ENCODE measurements around the gene HTRA3.

HTRA3 gene

GRCh38 chr4:8284391-8284790 is 14.8 kb downstream of the HTRA3 start:
- WGBS (ENCODE audit: extremely low coverage, insufficient coverage, low lambda C conversion rate): no CpG with 5 or more reads among the region's 11 CpGs
- DNase-seq: no peak
- no peak overlapping the region for H3K56ac ChIP-seq (ENCODE audit: low read length)
- no peak overlapping the region for H2BK5ac ChIP-seq (ENCODE audit: low read length)
- H3K4me2 ChIP-seq (ENCODE audit: low read length): no peak overlapping the region
- no peak overlapping the region for H4K5ac ChIP-seq (ENCODE audit: low read length)
- H3K18ac ChIP-seq (ENCODE audit: low read length): no peak overlapping the region
- H3K36me3 ChIP-seq (ENCODE audit: control insufficient read depth, insufficient read depth, low read length): no peaks in the 10 kb centered on the region
- H2BK120ac ChIP-seq (ENCODE audit: low read depth, low read length): no peak overlapping the region
- H3K4me1 ChIP-seq (ENCODE audit: control insufficient read depth, low read depth, low read length): no peaks in the 10 kb centered on the region
- no peak overlapping the region for H2AK5ac ChIP-seq (ENCODE audit: low read length)
- no peak overlapping the region for H3K4me3 ChIP-seq (ENCODE audit: low read length)
- no peak overlapping the region for H3K4ac ChIP-seq (ENCODE audit: low read depth, low read length)
- no peaks in the 10 kb centered on the region for H3K79me1 ChIP-seq (ENCODE audit: low read length)
- H3K23ac ChIP-seq (ENCODE audit: low read length): no peak overlapping the region
- no peak overlapping the region for H2BK15ac ChIP-seq (replicated peaks; ENCODE audit: low read depth)
- H3K79me2 ChIP-seq (ENCODE audit: control insufficient read depth, insufficient read depth, low read length): no peaks in the 10 kb centered on the region
- no peak overlapping the region for H4K8ac ChIP-seq (ENCODE audit: low read depth, low read length)
- H3K9ac ChIP-seq (ENCODE audit: low read length): no peak overlapping the region
- H3K27me3 ChIP-seq (ENCODE audit: insufficient read depth, low read length, poor library complexity): no peaks in the 10 kb centered on the region
- no peak overlapping the region for H3K27ac ChIP-seq (ENCODE audit: low read depth, low read length)

- no peak overlapping the region for H3K23ac ChIP-seq (ENCODE audit: low read length)
- no peak overlapping the region for H3K4ac ChIP-seq (ENCODE audit: low read depth, low read length)
- H4K8ac ChIP-seq (ENCODE audit: low read depth, low read length): no peak overlapping the region
- H2BK15ac ChIP-seq (replicated peaks; ENCODE audit: low read depth): no peak overlapping the region
- H3K27ac ChIP-seq (ENCODE audit: low read depth, low read length): no peak overlapping the region
- H3K9ac ChIP-seq (ENCODE audit: low read length): no peak overlapping the region
- no peaks in the 10 kb centered on the region for H3K79me2 ChIP-seq (ENCODE audit: control insufficient read depth, insufficient read depth, low read length)
- H3K4me2 ChIP-seq (ENCODE audit: low read length): no peak overlapping the region
- H2AK5ac ChIP-seq (ENCODE audit: low read length): no peak overlapping the region
- H3K36me3 ChIP-seq (ENCODE audit: control insufficient read depth, insufficient read depth, low read length): no peaks in the 10 kb centered on the region
- H3K18ac ChIP-seq (ENCODE audit: low read length): no peak overlapping the region
- H4K5ac ChIP-seq (ENCODE audit: low read length): no peak overlapping the region
- H3K4me3 ChIP-seq (ENCODE audit: low read length): no peak overlapping the region
- no peaks in the 10 kb centered on the region for H3K27me3 ChIP-seq (ENCODE audit: insufficient read depth, low read length, poor library complexity)
- no peak overlapping the region for H2BK5ac ChIP-seq (ENCODE audit: low read length)
- no peak for DNase-seq
- no peaks in the 10 kb centered on the region for H3K4me1 ChIP-seq (ENCODE audit: control insufficient read depth, low read depth, low read length)
- H2BK120ac ChIP-seq (ENCODE audit: low read depth, low read length): no peak overlapping the region
- no peak overlapping the region for H3K56ac ChIP-seq (ENCODE audit: low read length)
- WGBS (ENCODE audit: extremely low coverage, insufficient coverage, low lambda C conversion rate): no CpG with 5 or more reads among the region's 16 CpGs
- no peaks in the 10 kb centered on the region for H3K79me1 ChIP-seq (ENCODE audit: low read length)
Observed at GRCh38 chr4:8285143-8285975, 15.8 kb downstream of the HTRA3 start.

GRCh38 chr4:8285976-8286718 is 16.6 kb downstream of the HTRA3 start:
- DNase-seq: no peak
- H3K79me1 ChIP-seq (ENCODE audit: low read length): no peaks in the 10 kb centered on the region
- H3K36me3 ChIP-seq (ENCODE audit: control insufficient read depth, insufficient read depth, low read length): no peaks in the 10 kb centered on the region
- no peak overlapping the region for H4K8ac ChIP-seq (ENCODE audit: low read depth, low read length)
- no peak overlapping the region for H2AK5ac ChIP-seq (ENCODE audit: low read length)
- no peak overlapping the region for H3K56ac ChIP-seq (ENCODE audit: low read length)
- no peaks in the 10 kb centered on the region for H3K27me3 ChIP-seq (ENCODE audit: insufficient read depth, low read length, poor library complexity)
- no peak overlapping the region for H3K4me2 ChIP-seq (ENCODE audit: low read length)
- H3K79me2 ChIP-seq (ENCODE audit: control insufficient read depth, insufficient read depth, low read length): no peaks in the 10 kb centered on the region
- H3K9ac ChIP-seq (ENCODE audit: low read length): no peak overlapping the region
- H2BK15ac ChIP-seq (replicated peaks; ENCODE audit: low read depth): no peak overlapping the region
- no peak overlapping the region for H2BK5ac ChIP-seq (ENCODE audit: low read length)
- H3K4me3 ChIP-seq (ENCODE audit: low read length): no peak overlapping the region
- WGBS (ENCODE audit: extremely low coverage, insufficient coverage, low lambda C conversion rate): no CpG with 5 or more reads among the region's 23 CpGs
- H3K27ac ChIP-seq (ENCODE audit: low read depth, low read length): no peak overlapping the region
- H3K4me1 ChIP-seq (ENCODE audit: control insufficient read depth, low read depth, low read length): no peaks in the 10 kb centered on the region
- no peak overlapping the region for H3K4ac ChIP-seq (ENCODE audit: low read depth, low read length)
- no peak overlapping the region for H4K5ac ChIP-seq (ENCODE audit: low read length)
- no peak overlapping the region for H3K23ac ChIP-seq (ENCODE audit: low read length)
- no peak overlapping the region for H2BK120ac ChIP-seq (ENCODE audit: low read depth, low read length)
- H3K18ac ChIP-seq (ENCODE audit: low read length): no peak overlapping the region

GRCh38 chr4:8286719-8287342 is 17.3 kb downstream of the HTRA3 start:
- Histone ChIP-seq H3K18ac (ENCODE audit: low read length) (no peak overlapping the region), H3K79me2 (ENCODE audit: control insufficient read depth, insufficient read depth, low read length) (no peaks in the 10 kb centered on the region), H3K4ac (ENCODE audit: low read depth, low read length) (no peak overlapping the region)

GRCh38 chr4:8287343-8288280 is 18.1 kb downstream of the HTRA3 start:
- Histone ChIP-seq H3K27ac (ENCODE audit: low read depth, low read length) (no peak overlapping the region), H3K9ac (ENCODE audit: low read length) (no peak overlapping the region), H3K27me3 (ENCODE audit: insufficient read depth, low read length, poor library complexity) (no peaks in the 10 kb centered on the region), H3K56ac (ENCODE audit: low read length) (no peak overlapping the region), H2BK15ac (replicated peaks; ENCODE audit: low read depth) (no peak overlapping the region), H3K79me1 (ENCODE audit: low read length) (no peaks in the 10 kb centered on the region), H2AK5ac (ENCODE audit: low read length) (no peak overlapping the region), H3K4me2 (ENCODE audit: low read length) (no peak overlapping the region), H3K4ac (ENCODE audit: low read depth, low read length) (no peak overlapping the region), H2BK5ac (ENCODE audit: low read length) (no peak overlapping the region), H3K18ac (ENCODE audit: low read length) (no peak overlapping the region), H3K36me3 (ENCODE audit: control insufficient read depth, insufficient read depth, low read length) (no peaks in the 10 kb centered on the region), H3K23ac (ENCODE audit: low read length) (no peak overlapping the region), H2BK120ac (ENCODE audit: low read depth, low read length) (no peak overlapping the region), H3K4me1 (ENCODE audit: control insufficient read depth, low read depth, low read length) (no peaks in the 10 kb centered on the region), H4K5ac (ENCODE audit: low read length) (no peak overlapping the region), H3K79me2 (ENCODE audit: control insufficient read depth, insufficient read depth, low read length) (no peaks in the 10 kb centered on the region), H3K4me3 (ENCODE audit: low read length) (no peak overlapping the region), H4K8ac (ENCODE audit: low read depth, low read length) (no peak overlapping the region)
- no CpG with 5 or more reads among the region's 18 CpGs for WGBS (ENCODE audit: extremely low coverage, insufficient coverage, low lambda C conversion rate)
- DNase-seq: no peak

More at GRCh38 chr4:8286719-8287342, 17.3 kb downstream of the HTRA3 start:
- no peaks in the 10 kb centered on the region for H3K4me1 ChIP-seq (ENCODE audit: control insufficient read depth, low read depth, low read length)
- H2AK5ac ChIP-seq (ENCODE audit: low read length): no peak overlapping the region
- H3K9ac ChIP-seq (ENCODE audit: low read length): no peak overlapping the region
- H3K56ac ChIP-seq (ENCODE audit: low read length): no peak overlapping the region
- no peaks in the 10 kb centered on the region for H3K36me3 ChIP-seq (ENCODE audit: control insufficient read depth, insufficient read depth, low read length)
- no peak overlapping the region for H2BK15ac ChIP-seq (replicated peaks; ENCODE audit: low read depth)
- H3K23ac ChIP-seq (ENCODE audit: low read length): no peak overlapping the region
- no CpG with 5 or more reads among the region's 15 CpGs for WGBS (ENCODE audit: extremely low coverage, insufficient coverage, low lambda C conversion rate)
- no peaks in the 10 kb centered on the region for H3K79me1 ChIP-seq (ENCODE audit: low read length)
- H3K4me3 ChIP-seq (ENCODE audit: low read length): no peak overlapping the region
- no peak overlapping the region for H3K27ac ChIP-seq (ENCODE audit: low read depth, low read length)
- no peak overlapping the region for H2BK120ac ChIP-seq (ENCODE audit: low read depth, low read length)
- no peaks in the 10 kb centered on the region for H3K27me3 ChIP-seq (ENCODE audit: insufficient read depth, low read length, poor library complexity)
- no peak overlapping the region for H4K8ac ChIP-seq (ENCODE audit: low read depth, low read length)
- H3K4me2 ChIP-seq (ENCODE audit: low read length): no peak overlapping the region
- no peak overlapping the region for H2BK5ac ChIP-seq (ENCODE audit: low read length)
- H4K5ac ChIP-seq (ENCODE audit: low read length): no peak overlapping the region
- no peak for DNase-seq

Measured in mesendoderm (in vitro differentiated cells).